Caco-2 (cell line): Measurements from ENCODE around the gene SLC12A7. TPM values are rescaled to one million over a fixed set of nuclear protein-coding genes. Genes with fewer than 3 reads are reported as not detected.
A peak's percentile ranks its signal among the peaks of the same experiment; 100 is the strongest.
"Not testable (repeated sequence)": the region's sequence is repeated elsewhere in the genome, so short reads cannot be mapped to it uniquely, and the experiment has no call there.

Experiments
- BruUV-seq: library from RNA; stranded (reverse); fragments of 400-500 nt; replicated peaks from 2 replicates; lab custom pipeline; 2021; lab: Mats Ljungman, UMichigan
- CTCF ChIA-PET: fragments of 300-600 bp; sonication (Branson Sonifier 250); formaldehyde crosslinking; loops from one replicate; lab custom pipeline; 2022; ENCODE audit warnings: antibody characterized with exemption; lab: Charles Lee
- POLR2A ChIA-PET: fragments of 300-600 bp; sonication (Branson Sonifier 250); formaldehyde crosslinking; loops from one replicate; lab custom pipeline; 2022; ENCODE audit warnings: antibody characterized with exemption; lab: Charles Lee
- DNase-seq, 2 experiments: peaks; one replicate each; pipeline versions ENCODE4 v3.0.0 to v3.0.0-alpha.2; 2020 to 2022
- H3K27me3 ChIP-seq: replicated peaks from 2 replicates; pipeline ENCODE4 v1.6.0; 2011; ENCODE audit warnings: low read length; ENCODE audit not compliant: control insufficient read depth, insufficient read depth
- H3K36me3 ChIP-seq: 2 replicates; pipeline ENCODE4 v1.5.1; 2011; ENCODE audit warnings: low read length; ENCODE audit not compliant: control insufficient read depth, insufficient read depth
- H3K4me1 ChIP-seq: fragments of 250-450 bp; sonication (Bioruptor Pico); 2 replicates; pipeline ENCODE4 v1.5.1; 2020; ENCODE audit warnings: mild to moderate bottlenecking
- H3K4me3 ChIP-seq: 2 replicates; pipeline ENCODE4 v1.5.1; 2011; ENCODE audit warnings: low read depth, mild to moderate bottlenecking, control low read depth, low read length
- H3K9me3 ChIP-seq: fragments of 250-450 bp; sonication (Bioruptor Pico); 2 replicates; pipeline ENCODE4 v1.5.1; 2020; ENCODE audit warnings: mild to moderate bottlenecking, moderate library complexity
- H3K27ac Mint-ChIP-seq: one replicate; pipeline ENCODE4 v1.8.0; 2022; ENCODE audit warnings: mixed read lengths; ENCODE audit not compliant: unreplicated experiment
- H3K27me3 Mint-ChIP-seq: one replicate; pipeline ENCODE4 v1.8.0; 2022; ENCODE audit warnings: mixed read lengths; ENCODE audit not compliant: insufficient read depth, unreplicated experiment
- H3K36me3 Mint-ChIP-seq: one replicate; pipeline ENCODE4 v1.8.0; 2022; ENCODE audit warnings: mild to moderate bottlenecking, mixed read lengths; ENCODE audit not compliant: insufficient read depth, unreplicated experiment
- H3K4me1 Mint-ChIP-seq: one replicate; pipeline ENCODE4 v1.8.0; 2022; ENCODE audit warnings: low read depth, mixed read lengths; ENCODE audit not compliant: unreplicated experiment
- H3K4me3 Mint-ChIP-seq: one replicate; pipeline ENCODE4 v1.8.0; 2022; ENCODE audit warnings: mild to moderate bottlenecking, moderate library complexity, mixed read lengths; ENCODE audit not compliant: unreplicated experiment
- H3K9me3 Mint-ChIP-seq: one replicate; pipeline ENCODE4 v1.8.0; 2022; ENCODE audit warnings: mixed read lengths; ENCODE audit not compliant: unreplicated experiment
- intact Hi-C: fragments of 100-400 bp; cut with micrococcal nuclease; formaldehyde crosslinking; loops from one replicate; pipeline ENCODE4 v1.10.0; 2022; ENCODE audit not compliant: unreplicated experiment
- microRNA-seq: library from miRNA; unstranded; fragments of <30 nt; microRNA quantifications from one replicate; pipeline ENCODE4 v1.2.0, GENCODE V29; 2022
- total RNA-seq: library from RNA; stranded (reverse); gene quantifications from 2 replicates; pipeline ENCODE4 v1.2.3, GENCODE V29; 2022
- TF ChIP-seq, protein P1 (sequence below), 2 experiments: fragments of 200-600 bp in 1 of 2; IDR thresholded peaks; 1 replicate in 1 of 2; 2 replicates in 1 of 2; pipeline versions ENCODE4 v1.5.1 to v1.8.0; 2011 to 2022; ENCODE audit warnings: antibody characterized with exemption in 1 of 2, control low read depth in 1 of 2, inconsistent platforms in 1 of 2, low read depth in 1 of 2, low read length in 1 of 2, mild to moderate bottlenecking in 1 of 2, moderate library complexity in 1 of 2; ENCODE audit not compliant: insufficient read depth in 1 of 2, severe bottlenecking in 1 of 2, unreplicated experiment in 1 of 2

Gene SLC12A7
- total RNA-seq, 1 experiment from 2014 or later, result 41.7 TPM

DNA sequence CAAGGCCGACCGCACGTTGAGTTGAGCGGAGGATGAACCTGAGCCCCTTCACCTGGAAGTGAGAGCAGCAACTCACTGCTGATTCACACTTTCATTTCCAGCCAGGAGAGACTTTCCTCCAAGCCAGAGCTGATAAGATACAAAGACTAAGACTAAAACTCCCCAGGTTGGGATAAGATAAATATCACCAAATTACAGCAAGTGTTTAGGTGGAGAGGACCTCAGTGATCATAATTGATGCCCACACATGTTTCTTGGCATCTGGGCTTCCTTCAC, 109.7 kb downstream of the SLC12A7 start:
- H3K27me3 ChIP-seq, result no peaks in the 10 kb centered on the region
- peaks cover 3% of the 10 kb centered on the region for H3K4me1 Mint-ChIP-seq
- H3K36me3 ChIP-seq, result no peaks in the 10 kb centered on the region
- BruUV-seq, result no TSS peak
- H3K9me3 Mint-ChIP-seq, result no peaks in the 10 kb centered on the region
- no peaks in the 10 kb centered on the region for H3K36me3 Mint-ChIP-seq
- no peak overlapping the region for H3K4me3 Mint-ChIP-seq
- H3K4me3 ChIP-seq, result no peak overlapping the region
- no peaks in the 10 kb centered on the region for H3K9me3 ChIP-seq
- no peak for DNase-seq
- intact Hi-C loops, result no loop called here
- H3K27ac Mint-ChIP-seq, result no peak overlapping the region
- ChIA-PET POLR2A (no interaction called here), CTCF (interaction anchor here (0.6 kb wide), 1 partner anchor 9 kb away, joined by 4 read pairs; no protein-coding TSS in a partner anchor)
- H3K27me3 Mint-ChIP-seq, result no peaks in the 10 kb centered on the region
- peaks cover 18% of the 10 kb centered on the region for H3K4me1 ChIP-seq
- TF ChIP-seq, protein P1, sequence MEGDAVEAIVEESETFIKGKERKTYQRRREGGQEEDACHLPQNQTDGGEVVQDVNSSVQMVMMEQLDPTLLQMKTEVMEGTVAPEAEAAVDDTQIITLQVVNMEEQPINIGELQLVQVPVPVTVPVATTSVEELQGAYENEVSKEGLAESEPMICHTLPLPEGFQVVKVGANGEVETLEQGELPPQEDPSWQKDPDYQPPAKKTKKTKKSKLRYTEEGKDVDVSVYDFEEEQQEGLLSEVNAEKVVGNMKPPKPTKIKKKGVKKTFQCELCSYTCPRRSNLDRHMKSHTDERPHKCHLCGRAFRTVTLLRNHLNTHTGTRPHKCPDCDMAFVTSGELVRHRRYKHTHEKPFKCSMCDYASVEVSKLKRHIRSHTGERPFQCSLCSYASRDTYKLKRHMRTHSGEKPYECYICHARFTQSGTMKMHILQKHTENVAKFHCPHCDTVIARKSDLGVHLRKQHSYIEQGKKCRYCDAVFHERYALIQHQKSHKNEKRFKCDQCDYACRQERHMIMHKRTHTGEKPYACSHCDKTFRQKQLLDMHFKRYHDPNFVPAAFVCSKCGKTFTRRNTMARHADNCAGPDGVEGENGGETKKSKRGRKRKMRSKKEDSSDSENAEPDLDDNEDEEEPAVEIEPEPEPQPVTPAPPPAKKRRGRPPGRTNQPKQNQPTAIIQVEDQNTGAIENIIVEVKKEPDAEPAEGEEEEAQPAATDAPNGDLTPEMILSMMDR (IDR thresholded peaks at IDR 0.05; ENCODE audit: insufficient read depth in 1 of 2, low read depth in 1 of 2, low read length in 1 of 2, severe bottlenecking in 1 of 2, unreplicated experiment in 1 of 2), result no peak

DNA sequence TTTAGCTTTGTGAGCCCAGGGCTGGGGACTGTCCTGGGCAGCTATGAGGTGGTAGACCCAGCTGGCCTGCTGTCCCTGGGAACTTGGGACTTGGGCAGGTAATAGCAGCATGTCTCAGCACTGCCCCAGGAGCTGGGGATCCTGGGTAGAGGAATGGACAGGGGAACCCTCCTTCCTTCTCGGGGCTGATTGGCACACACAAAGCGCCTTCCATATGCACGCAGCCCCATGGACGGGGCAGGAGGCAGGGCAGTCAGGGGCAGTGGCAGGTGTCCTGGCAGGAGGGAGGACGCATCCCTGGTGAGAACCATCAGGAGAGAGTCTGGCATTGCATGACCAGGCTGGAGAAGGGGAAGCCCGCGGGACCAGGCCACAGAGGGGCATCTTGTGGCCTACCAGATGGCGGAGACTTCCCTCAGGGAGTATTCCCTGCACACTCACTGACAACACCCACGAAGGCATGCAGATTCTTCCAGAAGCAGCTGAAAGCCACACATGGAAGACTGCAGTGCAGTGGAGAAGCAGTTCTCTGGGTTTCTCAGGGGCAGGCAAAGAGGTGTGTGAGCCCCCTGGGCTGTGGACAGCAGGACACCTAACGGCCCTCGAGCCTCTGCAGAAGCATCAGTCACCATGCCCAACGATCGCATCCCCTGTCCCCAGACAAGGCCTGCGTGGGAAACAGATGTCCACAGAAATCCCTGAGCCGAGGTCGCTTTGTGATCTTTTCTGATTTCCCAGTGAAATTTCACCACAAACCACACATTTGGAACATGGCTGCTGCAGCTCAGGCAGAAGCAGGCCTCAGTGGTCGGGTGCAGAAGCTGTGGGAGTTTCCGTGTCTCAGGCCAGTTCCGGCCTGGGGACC, 110.2 kb downstream of the SLC12A7 start:
- no peaks in the 10 kb centered on the region for H3K36me3 Mint-ChIP-seq
- DNase-seq, result peak in 1 of 2 experiments; percentile 29
- H3K27me3 ChIP-seq, result no peaks in the 10 kb centered on the region
- BruUV-seq, result no TSS peak
- CTCF ChIA-PET, result interaction anchor here (0.5 kb wide), 1 partner anchor 15 kb away, joined by 3 read pairs; no protein-coding TSS in a partner anchor
- no peaks in the 10 kb centered on the region for H3K36me3 ChIP-seq
- H3K4me3 ChIP-seq, result no peak overlapping the region
- intact Hi-C loops, result no loop called here
- no peaks in the 10 kb centered on the region for H3K9me3 ChIP-seq
- peaks cover 8% of the 10 kb centered on the region for H3K4me1 Mint-ChIP-seq
- TF ChIP-seq, protein P1 (IDR thresholded peaks at IDR 0.05; ENCODE audit: insufficient read depth in 1 of 2, low read depth in 1 of 2, low read length in 1 of 2, severe bottlenecking in 1 of 2, unreplicated experiment in 1 of 2), result no peak
- H3K4me3 Mint-ChIP-seq, result no peak overlapping the region
- no peaks in the 10 kb centered on the region for H3K27me3 Mint-ChIP-seq
- H3K4me1 ChIP-seq, result peaks cover 24% of the 10 kb centered on the region
- no peak overlapping the region for H3K27ac Mint-ChIP-seq
- POLR2A ChIA-PET, result no interaction called here
- H3K9me3 Mint-ChIP-seq, result no peaks in the 10 kb centered on the region

DNA sequence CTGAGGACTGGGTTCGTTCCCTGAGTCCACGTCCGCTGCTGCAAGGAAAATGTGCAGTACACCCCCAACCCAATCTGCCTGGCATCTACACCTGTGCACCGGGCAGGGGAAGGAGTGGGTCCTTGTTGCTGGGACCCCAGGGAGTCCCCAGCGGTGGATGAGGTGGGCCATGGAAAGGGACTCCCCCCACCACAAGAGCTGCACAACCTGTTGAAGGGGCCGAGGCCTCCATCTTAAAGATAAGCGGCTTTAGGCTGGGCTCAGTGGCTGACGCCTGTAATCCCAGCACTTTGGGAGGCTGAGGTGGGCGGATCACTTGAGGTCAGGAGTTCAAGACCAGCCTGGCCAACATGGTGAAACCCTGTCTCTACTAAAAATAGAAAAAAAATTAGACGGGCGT, 111.0 kb downstream of the SLC12A7 start:
- H3K36me3 ChIP-seq, H3K27me3 Mint-ChIP-seq, H3K9me3 Mint-ChIP-seq, H3K36me3 Mint-ChIP-seq, H3K9me3 ChIP-seq, intact Hi-C loops, H3K27ac Mint-ChIP-seq, H3K27me3 ChIP-seq, BruUV-seq, H3K4me3 Mint-ChIP-seq, H3K4me3 ChIP-seq, POLR2A ChIA-PET: not testable (repeated sequence)
- H3K4me1 ChIP-seq, result peaks cover 25% of the 10 kb centered on the region
- peaks cover 13% of the 10 kb centered on the region for H3K4me1 Mint-ChIP-seq
- DNase-seq, result peak in 1 of 2 experiments; percentile 28
- CTCF ChIA-PET, result interaction anchor here (0.5 kb wide), 1 partner anchor 16 kb away, joined by 3 read pairs; no protein-coding TSS in a partner anchor

Small RNA genes lying within 50 kb of the gene (microRNA-seq; reads per million reads assigned to microRNA genes)
- gene MIR4635, result not detected

Other genes starting within 250 kb of the SLC12A7 start
- gene BRD9, start 219.3 kb downstream of the SLC12A7 start, total RNA-seq, result 76.2 and 77.5 TPM in 2 replicates
- gene TRIP13, start 219.2 kb downstream of the SLC12A7 start, total RNA-seq, result 40.2 and 42.5 TPM in 2 replicates
- 13.6 and 17.7 TPM in 2 replicates for gene NKD2, start 103.3 kb downstream of the SLC12A7 start, total RNA-seq
- gene SLC6A19, start 89.5 kb upstream of the SLC12A7 start, total RNA-seq, result 0.29 and 0.32 TPM in 2 replicates
- not detected in 2 replicates for gene SLC6A18, start 113.3 kb upstream of the SLC12A7 start, total RNA-seq
- gene TERT, start 183.0 kb upstream of the SLC12A7 start, total RNA-seq, result 5.1 and 6.1 TPM in 2 replicates
- 114 and 122 TPM in 2 replicates for gene CLPTM1L, start 233.0 kb upstream of the SLC12A7 start, total RNA-seq